Skeletal muscle tissue (tissue), 4 donors: ENCODE results near the gene DSTN. TPM values are rescaled to one million over a fixed set of nuclear protein-coding genes. Genes with fewer than 3 reads are reported as not detected.

Source experiments
- H3K27ac ChIP-seq: one replicate; pipeline ENCODE4 v1.7.0; 2013; ENCODE audit warnings: mild to moderate bottlenecking, low read depth, low read length, inconsistent platforms
- H3K27me3 ChIP-seq, 3 donors: one replicate each; pipeline ENCODE4 v1.7.0; 2013; ENCODE audit warnings: low read length in 3 of 3; ENCODE audit not compliant: control insufficient read depth in 3 of 3, insufficient read depth in 3 of 3
- H3K36me3 ChIP-seq, 3 donors: one replicate each; pipeline ENCODE4 v1.7.0; 2013; ENCODE audit warnings: low read length in 3 of 3; ENCODE audit not compliant: control insufficient read depth in 3 of 3, insufficient read depth in 3 of 3
- H3K4me1 ChIP-seq, 3 donors: one replicate each; pipeline ENCODE4 v1.7.0; 2013; ENCODE audit warnings: low read length in 3 of 3, mild to moderate bottlenecking in 3 of 3; ENCODE audit not compliant: control insufficient read depth in 3 of 3, insufficient read depth in 3 of 3
- H3K4me3 ChIP-seq, 3 donors: one replicate each; pipeline ENCODE4 v1.7.0; 2013; ENCODE audit warnings: low read length in 3 of 3
- H3K9ac ChIP-seq, 3 donors: one replicate each; pipeline ENCODE4 v1.7.0; 2013; ENCODE audit warnings: low read length in 3 of 3, mild to moderate bottlenecking in 3 of 3, moderate library complexity in 2 of 3, low read depth in 1 of 3
- H3K9me3 ChIP-seq, 3 donors: one replicate each; pipeline ENCODE4 v1.7.0; 2013; ENCODE audit warnings: low read length in 3 of 3; ENCODE audit not compliant: control insufficient read depth in 3 of 3
- total RNA-seq: library from RNA; depleted of rRNA; stranded (reverse); fragments of >200 nt; gene quantifications from one replicate; pipeline ENCODE4 v1.2.3, GENCODE V29; 2014
- donor health status: Osteomylitis.

DSTN gene
- total RNA-seq, 1 donor from 2014 or later = 104 TPM

DNA sequence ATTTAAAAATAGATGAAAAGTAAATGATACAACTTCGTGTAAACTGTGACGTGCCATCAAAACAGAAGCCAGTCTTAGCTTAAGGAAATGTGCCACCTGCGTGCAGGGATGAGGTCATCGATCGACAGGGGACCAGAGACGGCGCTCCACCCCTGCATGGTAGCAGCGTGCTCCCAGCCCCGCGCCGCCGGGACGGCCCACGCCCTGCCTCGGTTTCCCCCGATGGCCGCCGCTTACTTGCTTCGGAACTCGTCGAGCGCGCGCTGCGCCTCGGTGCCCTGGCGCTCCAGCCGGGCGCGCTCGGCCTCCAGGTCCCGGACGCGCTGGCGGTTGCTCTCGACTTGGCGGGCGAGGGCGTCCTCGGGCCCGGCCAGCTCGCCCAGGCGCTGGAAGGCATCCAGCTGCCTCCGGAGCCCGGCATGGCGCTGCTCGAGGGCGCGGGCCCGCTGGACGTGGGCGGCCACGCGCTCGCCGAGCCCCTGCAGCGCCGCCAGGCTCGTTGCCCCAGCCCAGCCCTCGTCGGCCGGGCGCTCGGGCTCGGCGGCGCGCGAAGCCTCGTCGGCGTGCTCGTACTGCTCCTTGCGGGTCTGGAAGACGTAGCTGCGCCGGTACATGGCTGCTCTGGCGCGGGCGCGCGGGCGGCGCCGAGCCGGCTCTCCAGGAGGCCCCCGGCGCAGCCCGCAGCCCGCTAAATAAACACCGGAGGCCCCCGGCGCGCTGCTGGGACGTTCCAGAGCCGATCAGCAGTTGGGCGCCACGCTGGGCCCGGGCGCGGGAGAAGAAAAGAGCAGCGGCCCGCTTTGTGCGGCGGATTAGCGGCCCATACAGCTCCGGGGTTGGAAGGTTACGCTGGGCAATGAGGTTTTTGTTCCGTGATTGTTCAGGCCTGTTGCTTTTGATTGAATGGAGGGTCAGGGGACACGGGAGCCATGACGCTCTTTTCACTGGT, 38.9 kb upstream of the DSTN start, which contains the start of gene BFSP1:
TSS of gene BFSP1 (minus strand) at position 664 of the 949 bp plus-strand sequence. CDS start at position 614, 50 bp downstream.
- Histone ChIP-seq H3K9ac (peak within 1 kb of the TSS; percentile 20 to 72 (median 53)), H3K4me3 (peak within 1 kb of the TSS; percentile 62 to 78 (median 74)), H3K9me3 (no peaks in the 10 kb centered on the region), H3K4me1 (peaks cover 0 to 4% (median 4%) of the 10 kb centered on the region in 3 donors), H3K27ac (no peak within 1 kb of the TSS), H3K27me3 (peaks cover 0 to 4% (median 0%) of the 10 kb centered on the region in 3 donors), H3K36me3 (no peaks in the 10 kb centered on the region)

- Histone ChIP-seq H3K9ac (peak overlapping the region in 2 of 3 donors; percentile 53 to 72), H3K27ac (no peak overlapping the region), H3K9me3 (no peaks in the 10 kb centered on the region), H3K4me3 (peak overlapping the region; percentile 28 to 78 (median 74)), H3K4me1 (peaks cover 0 to 4% (median 4%) of the 10 kb centered on the region in 3 donors), H3K27me3 (peaks cover 0 to 4% (median 0%) of the 10 kb centered on the region in 3 donors), H3K36me3 (no peaks in the 10 kb centered on the region)
Observed at GRCh38 chr20:17531665-17532025, 38.2 kb upstream of the DSTN start.

- no peaks in the 10 kb centered on the region for H3K36me3 ChIP-seq
- H3K27me3 ChIP-seq = peaks cover 0 to 4% (median 0%) of the 10 kb centered on the region in 3 donors
- H3K9ac ChIP-seq = no peak overlapping the region
- no peak overlapping the region for H3K4me3 ChIP-seq
- H3K27ac ChIP-seq = no peak overlapping the region
- H3K4me1 ChIP-seq = peaks cover 4 to 5% (median 4%) of the 10 kb centered on the region in 3 donors
- H3K9me3 ChIP-seq = no peaks in the 10 kb centered on the region
Observed at GRCh38 chr20:17533396-17533795, 36.5 kb upstream of the DSTN start.

GRCh38 chr20:17534077-17534476, 35.8 kb upstream of the DSTN start:
- Histone ChIP-seq H3K9me3 (no peaks in the 10 kb centered on the region), H3K4me3 (no peak overlapping the region), H3K4me1 (peaks cover 4 to 5% (median 4%) of the 10 kb centered on the region in 3 donors), H3K27ac (no peak overlapping the region), H3K27me3 (peaks cover 0 to 4% (median 0%) of the 10 kb centered on the region in 3 donors), H3K9ac (no peak overlapping the region), H3K36me3 (no peaks in the 10 kb centered on the region)

DNA sequence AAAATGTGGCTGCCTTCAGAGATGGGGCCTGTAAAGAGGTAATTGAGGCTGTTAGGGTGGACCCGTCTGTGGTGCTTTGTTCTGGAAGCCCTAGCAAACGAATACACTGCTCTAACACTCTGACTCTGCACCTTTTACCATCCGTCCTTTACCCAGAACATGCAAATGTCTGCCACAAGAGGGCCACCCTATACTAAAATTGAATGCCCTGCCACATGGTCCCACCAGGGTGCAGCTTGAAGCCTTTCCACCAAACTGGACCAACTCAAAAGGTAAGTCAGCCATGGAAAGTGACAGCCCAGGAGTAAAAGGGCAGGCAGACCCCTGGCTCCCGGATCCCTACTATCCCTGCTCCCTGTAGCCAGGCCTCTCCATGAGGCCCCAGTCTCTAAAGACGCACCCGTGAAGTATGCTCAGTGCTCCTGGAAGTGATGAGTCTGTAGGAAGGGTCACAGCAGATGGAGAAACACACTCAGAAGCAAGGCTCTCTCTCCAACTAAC, 32.9 kb upstream of the DSTN start:
- Histone ChIP-seq H3K9ac (no peak overlapping the region), H3K36me3 (no peaks in the 10 kb centered on the region), H3K4me1 (peaks cover 0 to 11% (median 2%) of the 10 kb centered on the region in 3 donors), H3K27me3 (no peaks in the 10 kb centered on the region), H3K9me3 (no peaks in the 10 kb centered on the region), H3K27ac (no peak overlapping the region), H3K4me3 (no peak overlapping the region)

DNA sequence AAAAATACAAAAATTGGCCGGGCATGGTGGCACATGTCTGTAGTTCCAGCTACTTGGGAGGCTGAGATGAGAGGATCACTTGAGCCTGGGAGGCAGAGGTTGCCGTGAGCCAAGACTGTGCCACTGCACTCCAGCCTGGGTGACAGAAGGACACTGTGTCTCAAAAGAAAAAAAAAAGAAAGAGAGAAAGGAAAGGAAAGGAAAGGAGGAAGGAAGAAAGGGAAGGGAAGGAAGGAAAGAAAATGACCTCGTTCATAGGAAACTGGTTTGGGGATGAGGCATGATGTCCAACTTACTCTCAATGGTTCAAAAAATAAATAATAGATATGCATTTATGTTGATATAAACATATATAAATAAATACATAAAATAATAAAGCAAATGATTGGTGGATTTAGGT, 31.9 kb upstream of the DSTN start:
- H3K27me3 ChIP-seq = no peaks in the 10 kb centered on the region
- H3K36me3 ChIP-seq = no peaks in the 10 kb centered on the region
- no peak overlapping the region for H3K4me3 ChIP-seq
- H3K9ac ChIP-seq = no peak overlapping the region
- peaks cover 0 to 13% (median 2%) of the 10 kb centered on the region in 3 donors for H3K4me1 ChIP-seq
- no peaks in the 10 kb centered on the region for H3K9me3 ChIP-seq
- no peak overlapping the region for H3K27ac ChIP-seq

- H3K4me3 ChIP-seq = no peak overlapping the region
- peaks cover 2 to 16% (median 3%) of the 10 kb centered on the region in 3 donors for H3K4me1 ChIP-seq
- no peaks in the 10 kb centered on the region for H3K36me3 ChIP-seq
- no peak overlapping the region for H3K27ac ChIP-seq
- no peaks in the 10 kb centered on the region for H3K9me3 ChIP-seq
- no peak overlapping the region for H3K9ac ChIP-seq
- no peaks in the 10 kb centered on the region for H3K27me3 ChIP-seq
Observed at GRCh38 chr20:17538517-17539170, 31.2 kb upstream of the DSTN start.

DNA sequence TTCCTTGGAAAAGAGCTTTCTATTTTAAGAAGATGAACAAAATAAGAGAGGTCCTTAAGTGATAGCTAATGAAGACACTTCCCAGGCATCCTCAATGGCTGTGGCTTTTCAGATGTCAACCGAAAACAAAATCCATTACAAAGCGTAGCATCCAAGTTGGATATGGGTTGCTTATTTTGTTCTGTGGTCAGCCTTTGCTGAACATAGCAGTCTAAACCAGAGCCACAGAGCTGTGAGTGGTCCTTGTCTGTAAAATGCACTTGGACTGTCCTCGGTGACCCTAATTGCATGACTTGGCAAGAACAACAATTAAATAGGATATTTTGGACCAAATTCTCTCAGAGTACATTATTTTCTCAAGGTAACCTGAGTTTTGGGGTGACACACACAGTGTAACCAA, 28.3 kb upstream of the DSTN start:
- no peak overlapping the region for H3K9ac ChIP-seq
- H3K4me3 ChIP-seq = no peak overlapping the region
- H3K36me3 ChIP-seq = no peaks in the 10 kb centered on the region
- no peak overlapping the region for H3K27ac ChIP-seq
- H3K27me3 ChIP-seq = peaks cover 0 to 2% (median 0%) of the 10 kb centered on the region in 3 donors
- peaks cover 2 to 21% (median 3%) of the 10 kb centered on the region in 3 donors for H3K4me1 ChIP-seq
- H3K9me3 ChIP-seq = no peaks in the 10 kb centered on the region

GRCh38 chr20:17541996-17542395, 27.9 kb upstream of the DSTN start:
- H3K36me3 ChIP-seq = no peaks in the 10 kb centered on the region
- no peak overlapping the region for H3K4me3 ChIP-seq
- H3K27me3 ChIP-seq = peaks cover 0 to 2% (median 0%) of the 10 kb centered on the region in 3 donors
- H3K27ac ChIP-seq = no peak overlapping the region
- peaks cover 0 to 20% (median 3%) of the 10 kb centered on the region in 3 donors for H3K4me1 ChIP-seq
- H3K9me3 ChIP-seq = no peaks in the 10 kb centered on the region
- H3K9ac ChIP-seq = no peak overlapping the region
